HL-60 (cell line): ENCODE data around the gene OTOP3.

Experiments used
- CTCF ChIP-seq: IDR thresholded peaks from one replicate; pipeline ENCODE4 v1.5.1; 2011; ENCODE audit warnings: low read length, control low read depth, inconsistent platforms; ENCODE audit not compliant: insufficient read depth
- GABPA ChIP-seq: IDR thresholded peaks from 2 replicates; pipeline ENCODE4 v1.6.1; 2012; ENCODE audit warnings: low read depth
- POLR2AphosphoS5 ChIP-seq: IDR thresholded peaks from 2 replicates; pipeline ENCODE4 v1.6.1; 2012; ENCODE audit warnings: low read depth
- REST ChIP-seq: IDR thresholded peaks from 2 replicates; pipeline ENCODE4 v1.6.1; 2012; ENCODE audit warnings: low read depth; ENCODE audit not compliant: insufficient replicate concordance

- TF ChIP-seq CTCF (no peak), REST (no peak), POLR2AphosphoS5 (no peak), GABPA (no peak)
Observed at GRCh38 chr17:74964246-74964761, 28.6 kb downstream of the OTOP3 start.
